HG02588 (cell line): ENCODE data around the gene SASH1.
"Not testable (repeated sequence)": the region's sequence is repeated elsewhere in the genome, so short reads cannot be mapped to it uniquely, and the experiment has no call there.

Source experiments
- ATAC-seq: cut with Tn5 transposase; IDR thresholded peaks from one replicate; pipeline ENCODE4 v1.9.1; 2021; ENCODE audit warnings: mild to moderate bottlenecking, moderate library complexity; ENCODE audit not compliant: unreplicated experiment

The SASH1 gene

GRCh38 chr6:148364056-148364824 is 21.6 kb downstream of the SASH1 start:
- no peak for ATAC-seq

DNA sequence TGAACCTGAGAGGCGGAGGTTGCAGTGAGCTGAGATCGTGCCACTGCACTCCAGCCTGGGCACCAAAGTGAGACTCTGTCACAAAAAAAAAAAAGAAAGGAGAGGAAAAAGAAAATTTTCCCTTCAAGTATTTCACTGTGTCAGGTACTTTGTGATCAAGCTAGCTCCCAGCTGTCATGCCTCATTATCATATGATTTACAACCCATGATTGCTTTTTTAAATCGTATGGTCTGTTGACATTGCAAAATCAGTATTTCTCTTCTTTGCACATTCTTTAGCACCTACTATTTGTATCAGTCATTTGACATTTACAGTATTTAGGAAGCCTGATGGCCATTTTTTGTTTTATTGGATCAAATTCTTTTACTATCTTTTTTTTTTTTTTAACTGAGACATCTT is 22.4 kb downstream of the SASH1 start:
- ATAC-seq = no peak

- no peak for ATAC-seq
These were observed 24.9 kb downstream of the SASH1 start for GRCh38 chr6:148367411-148368024.

DNA sequence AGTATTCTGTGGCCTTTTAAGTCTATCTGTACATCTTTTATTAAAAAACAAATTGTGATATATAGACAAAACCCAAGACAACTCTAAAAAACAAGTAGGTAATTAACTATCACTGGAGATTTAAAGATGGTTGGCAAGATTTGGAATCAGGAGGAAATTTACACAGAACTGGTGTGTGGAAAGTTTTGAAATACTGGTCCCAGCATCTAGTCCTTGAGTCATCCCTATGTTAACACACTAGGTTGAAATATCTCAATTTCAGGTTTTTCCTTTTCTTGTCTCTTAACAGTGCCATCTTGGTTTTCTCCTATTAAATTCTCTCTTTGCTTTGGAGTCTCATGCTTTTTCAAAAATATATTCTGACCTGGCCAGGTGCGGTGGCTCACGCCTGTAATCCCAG is 27.5 kb downstream of the SASH1 start:
- no peak for ATAC-seq

DNA sequence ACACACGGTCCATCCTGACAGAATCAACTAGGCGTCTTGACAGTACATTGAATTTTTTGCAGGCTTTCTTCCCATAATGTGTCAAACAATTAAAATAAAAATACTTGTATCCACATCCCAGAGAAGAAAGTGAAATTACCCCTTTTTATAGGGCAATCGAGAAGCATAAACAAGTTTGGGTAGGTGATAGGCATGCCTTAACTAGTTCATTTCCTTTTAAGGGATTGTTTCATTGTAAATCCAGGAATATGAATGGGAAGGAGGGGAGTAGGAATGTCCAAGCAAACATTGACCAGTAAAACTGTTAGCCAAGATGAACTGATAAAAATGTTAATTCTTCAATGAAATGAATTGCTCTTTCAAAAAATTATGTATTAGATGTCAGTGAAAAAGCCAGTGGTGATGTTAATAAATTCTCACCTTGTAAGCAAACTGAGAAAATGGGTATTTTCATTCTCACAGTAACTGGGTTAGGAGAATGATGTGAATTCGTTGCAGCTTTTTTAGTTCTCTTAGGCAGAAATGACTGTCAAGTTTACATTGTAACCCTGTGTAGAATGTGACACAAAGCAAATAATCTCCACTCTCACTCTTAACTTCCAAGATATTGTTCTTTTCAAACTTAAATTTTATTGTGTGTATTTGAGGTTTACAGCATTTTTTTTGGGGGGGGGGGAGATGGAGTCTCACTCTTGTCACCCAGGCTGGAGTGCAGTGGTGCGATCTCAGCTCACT is 31.6 kb downstream of the SASH1 start:
- no peak for ATAC-seq

DNA sequence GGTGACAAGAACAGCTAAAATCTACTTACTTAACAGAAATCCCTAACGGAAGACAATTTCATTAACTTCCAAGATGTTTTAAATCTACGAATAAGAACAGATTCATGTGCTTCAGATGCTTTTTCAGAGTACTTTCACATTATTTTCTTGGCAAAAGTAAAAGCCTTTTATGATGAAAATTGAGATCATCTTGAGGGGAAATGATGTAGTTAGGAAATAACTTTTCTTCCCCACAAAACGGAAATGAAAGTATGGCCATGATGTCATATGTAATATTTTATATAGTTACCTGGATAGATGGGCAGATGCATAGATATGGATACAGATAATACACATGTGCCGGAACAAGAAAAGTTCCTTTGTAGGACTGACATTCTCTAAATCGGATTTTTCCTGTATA is 32.8 kb downstream of the SASH1 start:
- no peak for ATAC-seq

DNA sequence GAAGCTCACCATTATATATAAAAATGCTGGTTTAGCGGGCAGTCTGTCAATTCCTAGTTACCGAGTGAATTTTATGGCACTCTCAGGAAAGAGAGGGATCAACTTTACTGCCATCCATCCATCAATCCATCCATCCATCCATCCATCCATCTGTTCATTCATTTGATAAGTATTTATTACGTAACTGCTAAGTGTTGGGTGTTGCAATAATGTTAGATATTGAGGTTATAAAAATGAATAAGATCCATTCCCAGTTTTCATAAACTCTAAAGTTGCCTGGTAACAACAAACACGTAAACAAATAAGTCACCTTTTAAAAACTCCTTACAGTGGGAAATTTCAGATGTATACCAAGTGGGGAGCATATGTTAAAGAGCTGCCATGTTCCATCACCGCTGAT is 36.8 kb downstream of the SASH1 start:
- no peak for ATAC-seq

- ATAC-seq = no peak
These were observed 37.5 kb downstream of the SASH1 start for GRCh38 chr6:148379966-148380713.

- not testable (repeated sequence) for ATAC-seq
These were observed 39.4 kb downstream of the SASH1 start for GRCh38 chr6:148382051-148382450.

GRCh38 chr6:148382861-148383260 is 40.2 kb downstream of the SASH1 start:
- ATAC-seq = no peak

DNA sequence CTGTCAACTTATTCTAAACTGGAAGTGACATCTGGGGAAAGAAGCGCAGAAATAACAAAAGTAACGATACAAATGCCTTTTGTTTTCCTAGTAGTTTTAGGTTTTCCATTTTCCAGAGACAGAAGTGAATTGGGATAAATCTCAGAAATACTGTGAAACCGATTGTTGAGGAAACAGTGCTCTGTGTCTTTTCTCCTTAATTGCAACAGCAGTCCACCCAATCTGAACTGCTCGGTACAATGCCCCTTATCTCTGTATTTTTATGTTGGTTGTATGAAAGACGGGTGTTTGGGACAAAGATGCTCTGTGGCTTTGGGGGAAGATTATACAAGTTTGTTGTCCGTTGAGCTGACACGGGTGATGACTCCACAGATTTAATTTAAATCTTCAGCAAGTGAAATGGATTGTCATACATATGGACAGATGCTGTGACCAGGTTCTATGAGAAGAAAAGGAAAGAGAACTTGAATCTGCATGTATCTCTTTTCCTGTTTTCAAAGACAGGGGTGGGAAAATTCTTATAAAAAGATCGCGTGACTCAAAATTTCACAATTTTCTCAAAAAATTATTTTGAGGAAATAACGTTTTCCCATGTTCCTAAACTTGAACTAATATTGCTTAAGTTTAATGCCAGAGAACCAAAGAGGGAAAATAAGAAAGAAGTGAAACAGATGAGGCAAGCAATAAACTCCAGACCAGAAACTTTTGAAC is 41.2 kb downstream of the SASH1 start:
- no peak for ATAC-seq

DNA sequence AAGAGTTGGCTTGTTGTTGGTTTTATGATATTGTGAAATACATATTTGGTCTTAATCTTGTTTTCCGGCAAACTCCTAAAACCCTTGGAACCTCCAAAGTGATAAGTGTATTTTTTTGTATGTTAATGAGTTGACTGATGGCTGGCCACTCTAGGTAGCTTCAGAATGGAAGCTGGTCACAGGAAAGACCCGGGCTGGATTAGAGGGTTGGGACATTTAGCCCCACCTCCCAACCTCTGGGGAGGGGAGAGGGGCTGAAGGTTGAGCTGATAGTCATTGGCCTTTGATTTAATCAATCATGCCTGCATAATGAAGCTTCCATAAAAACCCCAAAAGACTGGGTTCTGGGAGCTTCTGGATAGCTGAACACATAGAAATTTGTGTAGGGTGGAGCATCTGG is 42.7 kb downstream of the SASH1 start:
- no peak for ATAC-seq

- ATAC-seq = no peak
These were observed 45.9 kb downstream of the SASH1 start for GRCh38 chr6:148388521-148388920.

DNA sequence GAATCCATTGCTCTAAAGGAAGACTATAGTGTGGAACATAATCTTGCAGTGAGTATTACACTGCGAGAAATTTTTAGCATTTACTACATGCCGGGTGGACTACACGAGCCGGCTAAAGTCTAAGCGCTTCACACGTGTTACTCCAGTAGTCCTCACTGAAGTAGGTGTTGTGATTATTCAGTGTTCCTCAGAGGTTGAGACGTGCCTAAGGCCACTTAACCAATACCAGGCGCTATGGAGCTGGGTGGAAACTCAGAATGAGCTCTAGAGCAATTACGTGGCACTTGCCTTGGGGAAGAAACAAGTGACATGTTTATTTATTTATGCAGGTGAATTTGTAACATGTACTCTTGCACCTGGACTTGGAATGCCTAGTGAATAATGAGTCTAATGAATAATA is 46.4 kb downstream of the SASH1 start:
- no peak for ATAC-seq

DNA sequence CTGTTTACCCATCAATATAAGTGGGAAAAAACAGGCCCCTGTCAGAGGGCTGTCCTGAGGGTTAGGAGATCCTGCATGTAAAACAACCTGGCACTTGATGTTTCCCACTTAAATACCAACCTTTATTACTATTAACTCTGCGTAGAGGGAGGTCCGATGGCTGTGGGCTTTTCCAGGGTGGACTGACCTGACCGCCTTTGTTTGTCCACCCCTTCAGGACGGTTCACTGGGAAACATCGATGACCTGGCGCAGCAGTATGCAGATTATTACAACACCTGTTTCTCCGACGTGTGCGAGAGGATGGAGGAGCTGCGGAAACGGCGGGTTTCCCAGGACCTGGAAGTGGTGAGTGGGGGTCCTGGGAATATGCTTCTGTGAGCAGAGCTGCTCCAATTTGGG is 47.3 kb downstream of the SASH1 start:
- ATAC-seq = no peak

- ATAC-seq = not testable (repeated sequence)
These were observed 49.5 kb downstream of the SASH1 start for GRCh38 chr6:148392127-148392526.

GRCh38 chr6:148392671-148393070 is 50.0 kb downstream of the SASH1 start:
- ATAC-seq = no peak

DNA sequence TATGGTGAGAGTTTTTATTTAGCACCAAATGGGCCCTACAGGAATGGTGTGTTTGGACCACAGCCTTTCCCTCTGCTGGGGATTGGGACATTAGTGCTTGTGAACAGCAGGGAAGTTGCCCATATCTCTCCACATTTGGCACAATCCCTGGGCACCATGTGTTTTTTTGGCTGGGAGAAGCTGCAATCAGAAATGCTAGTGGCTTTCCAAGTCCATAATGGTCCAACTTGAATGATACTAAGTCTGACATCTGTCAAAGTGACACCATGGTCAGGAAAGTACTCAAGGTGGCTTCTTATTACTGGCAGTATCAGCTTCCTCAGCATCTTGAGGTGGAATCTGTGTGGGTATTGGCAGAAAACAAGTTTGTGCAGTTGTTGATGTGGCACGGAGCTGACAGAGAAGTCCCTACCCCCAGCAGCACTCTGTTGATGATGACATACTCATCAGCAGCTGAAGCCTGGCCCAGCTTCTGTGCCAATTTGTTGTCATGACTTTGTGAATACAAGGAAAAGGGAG is 53.0 kb downstream of the SASH1 start:
- ATAC-seq = no peak

GRCh38 chr6:148396411-148396810 is 53.8 kb downstream of the SASH1 start:
- no peak for ATAC-seq

DNA sequence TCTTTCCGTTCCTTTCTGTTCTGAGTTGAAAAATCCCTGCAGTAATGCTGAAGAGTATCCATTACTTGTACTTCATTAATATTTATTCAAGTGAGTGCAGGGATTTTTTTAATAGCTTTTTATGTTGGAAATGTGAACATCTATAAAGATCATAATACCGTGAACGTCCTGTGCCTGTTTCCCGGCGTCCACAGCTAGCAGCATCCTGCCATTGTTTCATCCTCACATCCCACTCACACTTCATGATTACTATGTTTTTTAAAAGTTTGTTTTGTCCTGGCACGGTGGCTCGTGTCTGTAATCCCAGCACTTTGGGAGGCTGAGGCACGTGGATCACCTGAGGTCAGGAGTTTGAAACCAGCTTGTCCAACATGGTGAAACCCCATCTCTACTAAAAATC is 54.3 kb downstream of the SASH1 start:
- no peak for ATAC-seq
